ENCODE measurements around the gene AFDN.

DNA sequence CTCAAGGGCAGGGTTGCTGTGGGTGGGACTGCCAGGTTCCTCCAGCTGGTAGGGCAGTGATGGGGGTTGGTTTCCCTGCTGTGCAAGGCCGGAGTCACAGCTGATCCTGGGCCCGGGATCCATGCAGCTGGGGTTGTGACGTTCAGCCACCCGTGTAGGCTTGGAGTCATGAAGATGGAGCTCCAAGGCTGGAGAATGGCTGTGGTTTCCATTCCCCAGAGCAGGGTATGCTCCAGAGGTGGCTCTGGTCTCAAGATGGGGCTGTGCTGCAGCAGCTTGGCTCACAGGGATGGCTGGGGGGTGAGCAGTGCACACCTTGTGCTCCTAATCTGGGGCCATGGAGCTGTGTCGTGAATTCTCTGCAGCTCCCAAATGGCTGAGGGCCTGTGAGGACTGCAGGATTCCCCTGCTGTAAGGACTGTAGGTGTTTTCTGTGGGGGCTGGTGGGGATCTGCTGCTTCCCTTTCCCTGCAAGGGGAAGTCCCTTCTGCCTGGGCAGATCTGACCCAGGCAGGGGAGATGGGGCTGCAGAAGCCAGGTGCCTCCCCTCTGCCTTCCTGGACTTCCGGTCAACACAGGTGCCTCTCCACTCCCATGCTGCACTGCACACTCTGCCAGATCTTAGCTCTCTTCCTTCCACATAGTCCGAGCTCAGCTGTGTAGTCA, 186.7 kb downstream of the AFDN start:
- TF ChIP-seq, protein P1, sequence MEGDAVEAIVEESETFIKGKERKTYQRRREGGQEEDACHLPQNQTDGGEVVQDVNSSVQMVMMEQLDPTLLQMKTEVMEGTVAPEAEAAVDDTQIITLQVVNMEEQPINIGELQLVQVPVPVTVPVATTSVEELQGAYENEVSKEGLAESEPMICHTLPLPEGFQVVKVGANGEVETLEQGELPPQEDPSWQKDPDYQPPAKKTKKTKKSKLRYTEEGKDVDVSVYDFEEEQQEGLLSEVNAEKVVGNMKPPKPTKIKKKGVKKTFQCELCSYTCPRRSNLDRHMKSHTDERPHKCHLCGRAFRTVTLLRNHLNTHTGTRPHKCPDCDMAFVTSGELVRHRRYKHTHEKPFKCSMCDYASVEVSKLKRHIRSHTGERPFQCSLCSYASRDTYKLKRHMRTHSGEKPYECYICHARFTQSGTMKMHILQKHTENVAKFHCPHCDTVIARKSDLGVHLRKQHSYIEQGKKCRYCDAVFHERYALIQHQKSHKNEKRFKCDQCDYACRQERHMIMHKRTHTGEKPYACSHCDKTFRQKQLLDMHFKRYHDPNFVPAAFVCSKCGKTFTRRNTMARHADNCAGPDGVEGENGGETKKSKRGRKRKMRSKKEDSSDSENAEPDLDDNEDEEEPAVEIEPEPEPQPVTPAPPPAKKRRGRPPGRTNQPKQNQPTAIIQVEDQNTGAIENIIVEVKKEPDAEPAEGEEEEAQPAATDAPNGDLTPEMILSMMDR (IDR thresholded peaks at IDR 0.05; ENCODE audit: low read length) = no peak
- TF ChIP-seq EZH2 (optimal IDR thresholded peaks at IDR 0.05; ENCODE audit: low read depth, low read length) (no peak), EZH2phosphoT487 (IDR thresholded peaks at IDR 0.05; ENCODE audit: low read length) (no peak)

Measured in MM.1S (cell line).